Testis (tissue), 3 donors: Measurements from ENCODE around the gene ARHGAP19. TPM values are rescaled to one million over a fixed set of nuclear protein-coding genes. Genes with fewer than 3 reads are reported as not detected.
A peak's percentile ranks its signal among the peaks of the same experiment; 100 is the strongest.

Experiments
- DNase-seq: peaks from one replicate; pipeline ENCODE4 v3.0.0-alpha.2; 2019
- H3K27ac ChIP-seq, 2 donors: fragments of 200-600 bp; sonication (generic); one replicate each; pipeline ENCODE4 v1.5.1; 2019
- H3K27me3 ChIP-seq: fragments of 200-600 bp; sonication (generic); one replicate; pipeline ENCODE4 v1.5.1; 2019
- H3K36me3 ChIP-seq: fragments of 200-600 bp; sonication (generic); one replicate; pipeline ENCODE4 v1.5.1; 2017; ENCODE audit warnings: low read depth; ENCODE audit errors: missing control alignments
- H3K4me1 ChIP-seq: fragments of 200-600 bp; sonication (generic); one replicate; pipeline ENCODE4 v1.5.1; 2019
- H3K4me3 ChIP-seq, 2 donors: fragments of 200-600 bp; sonication (generic); one replicate each; pipeline ENCODE4 v1.5.1; 2017 to 2019
- H3K9me3 ChIP-seq: fragments of 200-600 bp; sonication (generic); one replicate; pipeline ENCODE4 v1.5.1; 2017
- POLR2A ChIP-seq: fragments of 450-650 bp; IDR thresholded peaks from one replicate; pipeline ENCODE4 v1.6.1; 2017; ENCODE audit warnings: antibody characterized with exemption, mild to moderate bottlenecking, moderate library complexity
- WGBS, 2 donors: methylation state at CpG; one replicate each; pipeline ENCODE4 v1.1.5; 2018; 5-methylcytosine and 5-hydroxymethylcytosine counted together
- intact Hi-C: fragments of 100-400 bp; cut with DNase I; formaldehyde crosslinking; loops from one replicate; pipeline ENCODE4 v1.15.1; 2023; ENCODE audit warnings: low total_unique reads
- polyA plus RNA-seq: library from polyadenylated mRNA; stranded (reverse); fragments of 350-450 nt; fragmentation: Illumina TruSeq; extraction: RNeasy Lipid Tissue Mini Kit (QIAGEN cat#74804); gene quantifications from one replicate; pipeline ENCODE4 v1.2.3, GENCODE V29; 2014; ENCODE audit warnings: low read depth, low replicate concordance; ENCODE audit not compliant: insufficient read depth
- total RNA-seq, 2 donors: library from RNA; depleted of rRNA; stranded (reverse); fragments of >200 nt; gene quantifications; one replicate each; pipeline ENCODE4 v1.2.3, GENCODE V29; 2016
- TF ChIP-seq, protein P1 (sequence below), 3 experiments: fragments of 450-650 bp in 2 of 3; fragments of 200-600 bp in 1 of 3; sonication (generic) in 1 of 3; IDR thresholded peaks; one replicate each; pipeline ENCODE4 v1.5.1; 2016 to 2019; ENCODE audit warnings: antibody characterized with exemption in 3 of 3, mild to moderate bottlenecking in 2 of 3, moderate library complexity in 1 of 3

The ARHGAP19 gene
- total and polyA plus RNA-seq, 3 donors from 2014 or later = 40.5 to 54.6 (median 50.0) TPM

DNA sequence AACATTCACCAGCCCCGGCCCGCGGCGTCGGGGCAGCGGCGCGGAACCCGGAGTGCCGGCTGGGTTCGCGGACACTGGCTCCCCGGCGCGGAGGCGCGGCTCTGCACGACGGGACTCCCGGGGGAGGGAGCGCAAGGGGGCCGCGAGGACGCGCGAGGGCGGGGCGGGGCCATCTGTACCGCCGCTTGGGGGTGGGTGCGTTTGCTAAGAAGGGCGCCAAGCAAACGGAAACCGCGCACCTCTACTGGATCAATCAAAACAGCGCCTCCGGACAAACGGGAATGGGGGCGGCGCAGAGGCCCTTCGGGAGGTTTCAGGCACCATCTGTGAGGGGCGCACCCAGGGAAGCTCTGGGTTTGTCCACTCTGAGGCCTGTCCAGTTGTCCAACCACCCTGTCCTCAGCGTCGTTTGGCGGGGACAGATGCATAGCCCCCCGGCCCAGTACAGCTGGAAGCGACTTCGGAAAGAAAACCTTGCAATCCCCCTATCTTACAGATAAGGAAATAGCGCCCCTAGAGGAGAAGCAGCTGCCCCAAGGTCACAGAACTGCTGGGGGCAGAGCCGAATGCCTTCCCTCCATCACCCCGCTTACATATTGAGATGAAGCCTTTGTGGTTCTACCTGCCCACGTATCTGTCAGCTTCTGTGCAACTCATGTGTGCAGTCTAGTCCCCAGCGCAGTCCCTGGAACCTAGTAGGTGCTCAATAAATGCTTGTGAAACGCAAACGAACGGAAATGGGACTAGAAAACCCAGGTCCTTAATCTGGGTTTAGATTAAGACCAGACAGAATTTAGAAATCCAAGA is 96.0 kb downstream of the ARHGAP19 start:
- H3K27me3 ChIP-seq = no peaks in the 10 kb centered on the region
- intact Hi-C loops = no loop called here
- 3 to 8% methylated on average over 45 to 56 of the region's 56 CpGs for WGBS, 2 donors

DNA sequence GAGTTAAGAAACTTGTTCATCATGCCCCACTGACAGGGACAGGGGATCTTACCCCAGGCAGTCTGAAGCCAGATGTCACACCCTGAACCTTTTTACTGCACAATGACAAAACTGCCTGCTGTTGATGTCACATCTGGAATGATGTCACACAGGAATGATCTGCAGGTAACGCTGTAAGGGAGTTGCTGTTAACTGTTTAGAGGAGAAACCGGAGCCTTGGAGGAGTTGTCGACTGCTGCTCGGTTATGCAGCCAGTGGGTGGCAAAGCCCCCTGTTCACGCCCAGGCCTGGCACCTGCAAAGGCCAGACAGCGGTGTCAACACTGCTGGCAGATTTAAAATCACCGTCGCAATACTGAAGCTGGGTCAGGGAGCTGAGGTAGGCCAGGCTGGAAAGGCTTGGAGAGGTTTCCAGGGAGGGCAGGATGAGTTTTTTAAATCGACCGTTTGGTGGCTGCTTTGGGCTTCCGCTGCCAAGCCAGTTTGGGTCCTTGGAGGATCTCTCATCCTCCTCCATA is 96.7 kb downstream of the ARHGAP19 start:
- intact Hi-C loops = no loop called here
- DNase-seq = no peak

More for the DNA sequence above, 96.0 kb downstream of the ARHGAP19 start:
- Histone ChIP-seq H3K36me3 (no peaks in the 10 kb centered on the region), H3K4me1 (peaks cover 3% of the 10 kb centered on the region), H3K4me3 (peak overlapping the region; percentile 50 to 61), H3K9me3 (no peaks in the 10 kb centered on the region), H3K27ac (no peak overlapping the region)
- TF ChIP-seq, protein P1, sequence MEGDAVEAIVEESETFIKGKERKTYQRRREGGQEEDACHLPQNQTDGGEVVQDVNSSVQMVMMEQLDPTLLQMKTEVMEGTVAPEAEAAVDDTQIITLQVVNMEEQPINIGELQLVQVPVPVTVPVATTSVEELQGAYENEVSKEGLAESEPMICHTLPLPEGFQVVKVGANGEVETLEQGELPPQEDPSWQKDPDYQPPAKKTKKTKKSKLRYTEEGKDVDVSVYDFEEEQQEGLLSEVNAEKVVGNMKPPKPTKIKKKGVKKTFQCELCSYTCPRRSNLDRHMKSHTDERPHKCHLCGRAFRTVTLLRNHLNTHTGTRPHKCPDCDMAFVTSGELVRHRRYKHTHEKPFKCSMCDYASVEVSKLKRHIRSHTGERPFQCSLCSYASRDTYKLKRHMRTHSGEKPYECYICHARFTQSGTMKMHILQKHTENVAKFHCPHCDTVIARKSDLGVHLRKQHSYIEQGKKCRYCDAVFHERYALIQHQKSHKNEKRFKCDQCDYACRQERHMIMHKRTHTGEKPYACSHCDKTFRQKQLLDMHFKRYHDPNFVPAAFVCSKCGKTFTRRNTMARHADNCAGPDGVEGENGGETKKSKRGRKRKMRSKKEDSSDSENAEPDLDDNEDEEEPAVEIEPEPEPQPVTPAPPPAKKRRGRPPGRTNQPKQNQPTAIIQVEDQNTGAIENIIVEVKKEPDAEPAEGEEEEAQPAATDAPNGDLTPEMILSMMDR (IDR thresholded peaks at IDR 0.05) = peak in 2 of 3 experiments; percentile 53 to 64
- no peak for TF ChIP-seq POLR2A
- peak; percentile 62 for DNase-seq

DNA sequence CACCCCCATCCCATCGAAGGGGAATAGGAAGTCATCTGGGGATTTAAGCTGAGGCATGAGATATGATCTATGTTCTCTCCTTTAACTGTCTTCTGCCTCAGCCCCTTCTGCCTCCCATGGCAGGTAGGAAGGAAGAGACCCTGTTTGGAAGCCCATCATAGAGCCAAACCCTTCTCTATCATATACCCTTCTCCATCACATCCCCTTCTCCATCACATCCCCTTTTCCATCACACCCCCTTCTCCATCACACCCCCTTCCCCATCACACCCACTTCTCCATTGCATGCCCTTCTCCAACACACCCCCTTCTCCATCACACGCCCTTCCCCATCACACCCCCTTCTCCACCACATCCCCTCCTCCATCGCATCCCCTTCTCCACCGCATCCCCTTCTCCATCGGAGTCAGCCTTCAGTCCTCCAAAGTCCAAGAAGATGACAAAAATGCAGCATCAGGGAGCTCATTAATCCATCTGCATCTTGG is 99.4 kb downstream of the ARHGAP19 start:
- WGBS, 2 donors = 88 to 93% methylated on average over 5 of the region's 5 CpGs
- DNase-seq = no peak
- no peak overlapping the region for H3K27ac ChIP-seq
- H3K9me3 ChIP-seq = no peaks in the 10 kb centered on the region
- intact Hi-C loops = no loop called here
- H3K4me1 ChIP-seq = peaks cover 3% of the 10 kb centered on the region
- TF ChIP-seq, protein P1 (IDR thresholded peaks at IDR 0.05) = no peak
- no peak for TF ChIP-seq POLR2A
- H3K4me3 ChIP-seq = no peak overlapping the region
- no peaks in the 10 kb centered on the region for H3K27me3 ChIP-seq
- no peaks in the 10 kb centered on the region for H3K36me3 ChIP-seq

More for the DNA sequence above, 96.7 kb downstream of the ARHGAP19 start:
- H3K4me3 ChIP-seq = peak overlapping the region; percentile 50 to 61
- H3K9me3 ChIP-seq = no peaks in the 10 kb centered on the region
- H3K27ac ChIP-seq = no peak overlapping the region
- no peaks in the 10 kb centered on the region for H3K36me3 ChIP-seq
- 19 to 26% methylated on average over 11 of the region's 11 CpGs for WGBS, 2 donors
- no peaks in the 10 kb centered on the region for H3K27me3 ChIP-seq
- peaks cover 3% of the 10 kb centered on the region for H3K4me1 ChIP-seq
- no peak for TF ChIP-seq POLR2A
- TF ChIP-seq, protein P1 (IDR thresholded peaks at IDR 0.05) = no peak

DNA sequence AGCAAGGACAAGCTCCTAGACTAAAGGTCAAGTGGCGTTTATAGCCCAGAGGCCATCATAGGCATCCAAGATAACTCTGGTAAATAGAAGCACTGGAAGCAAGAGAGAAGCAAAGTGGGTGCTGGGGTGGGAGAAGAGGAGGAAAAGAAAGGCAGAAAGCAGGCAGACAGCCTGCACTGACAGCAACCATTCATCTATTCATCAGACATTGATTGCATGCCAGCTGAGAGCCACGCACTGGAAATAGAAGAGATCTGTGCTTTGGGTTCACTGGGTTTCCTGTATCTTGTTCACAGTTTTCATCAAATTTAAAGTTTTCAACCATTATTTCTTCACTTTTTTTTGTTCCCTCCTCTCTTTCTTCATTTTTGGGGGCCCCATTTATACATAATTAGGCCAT is 102.0 kb downstream of the ARHGAP19 start:
- Histone ChIP-seq H3K4me3 (no peak overlapping the region), H3K27ac (no peak overlapping the region), H3K36me3 (no peaks in the 10 kb centered on the region), H3K9me3 (no peaks in the 10 kb centered on the region), H3K4me1 (no peaks in the 10 kb centered on the region), H3K27me3 (no peaks in the 10 kb centered on the region)
- WGBS, 2 donors = 90 to 94% methylated on average over 2 of the region's 2 CpGs
- DNase-seq = no peak
- TF ChIP-seq POLR2A = no peak
- TF ChIP-seq, protein P1 (IDR thresholded peaks at IDR 0.05) = no peak
- intact Hi-C loops = no loop called here
